Measurements from ENCODE around the gene PPA2.
A peak's percentile ranks its signal among the peaks of the same experiment; 100 is the strongest.

PPA2 gene

DNA sequence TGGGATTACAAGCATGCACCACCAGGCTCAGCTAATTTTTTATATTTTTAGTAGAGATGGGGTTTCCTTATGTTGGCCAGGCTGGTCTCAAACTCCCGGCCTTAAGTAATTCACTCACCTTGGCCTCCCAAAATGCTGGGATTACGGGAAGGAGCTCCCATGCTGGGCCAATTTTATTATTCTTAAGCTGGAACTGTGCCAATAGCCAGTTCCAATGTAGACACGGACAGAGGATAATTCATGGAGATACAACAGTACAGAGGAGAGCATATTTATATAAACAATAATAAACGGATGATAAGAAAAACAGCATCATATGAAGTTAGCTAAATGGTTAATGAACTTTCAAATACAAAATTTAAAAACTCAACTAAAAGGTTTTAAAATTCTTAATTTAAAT, 87.8 kb downstream of the PPA2 start:
- DNase-seq, result peak; percentile 19

DNA sequence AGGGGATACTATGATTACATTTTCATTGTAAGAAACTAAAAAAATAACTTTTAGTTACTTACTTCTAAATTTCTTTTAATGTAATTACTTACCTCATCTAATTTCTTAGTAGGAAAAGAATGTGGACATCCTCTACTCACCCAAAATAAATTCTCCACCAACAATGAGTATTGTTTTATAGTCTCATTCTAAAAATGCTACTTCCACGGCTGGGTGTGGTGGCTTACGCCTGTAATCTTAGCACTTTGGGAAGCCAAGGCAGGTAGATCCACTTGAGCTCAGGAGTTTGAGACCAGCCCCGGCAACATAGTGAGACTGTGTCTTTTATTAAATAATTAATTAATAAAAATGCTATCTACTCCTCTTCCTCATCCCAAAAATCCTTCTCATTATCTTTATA, 99.8 kb downstream of the PPA2 start:
- DNase-seq, result no peak

DNA sequence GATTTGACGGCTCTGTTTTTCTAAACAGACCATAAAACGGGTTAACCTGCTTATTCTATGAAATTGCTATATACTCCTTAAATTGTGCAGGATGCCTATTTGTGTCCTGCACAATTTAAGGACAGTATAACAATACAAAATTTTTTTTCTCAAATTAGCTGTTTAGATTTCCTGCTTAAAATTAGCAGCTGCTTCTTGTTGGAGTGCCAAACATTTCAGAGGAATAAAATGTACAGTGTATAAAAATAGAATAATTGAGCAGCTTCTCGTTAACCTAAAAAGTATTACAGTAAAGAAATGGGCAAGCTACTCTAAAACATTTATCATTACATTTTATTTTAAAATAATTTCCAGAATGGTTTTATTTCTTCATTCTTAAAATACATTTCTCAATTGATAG, 100.5 kb downstream of the PPA2 start:
- DNase-seq, result no peak

DNA sequence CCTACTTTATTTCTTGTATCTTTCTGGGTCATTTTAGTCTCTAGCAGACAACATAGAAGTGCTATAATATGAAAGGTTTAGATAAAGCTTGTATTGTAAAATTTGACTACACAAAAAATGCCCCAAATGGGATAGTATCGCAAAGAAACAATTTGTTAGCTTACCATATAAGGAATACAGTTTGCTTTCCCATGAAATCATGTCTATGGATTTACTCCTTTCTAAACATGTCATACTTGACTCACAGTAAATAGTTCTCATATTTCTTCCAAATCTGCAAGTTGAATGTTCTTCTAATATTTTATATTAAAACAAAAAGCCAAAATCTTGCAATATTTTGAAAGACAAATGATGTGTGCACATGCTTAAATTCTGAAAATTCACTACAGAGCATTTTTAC, 103.9 kb downstream of the PPA2 start:
- DNase-seq, result no peak

DNA sequence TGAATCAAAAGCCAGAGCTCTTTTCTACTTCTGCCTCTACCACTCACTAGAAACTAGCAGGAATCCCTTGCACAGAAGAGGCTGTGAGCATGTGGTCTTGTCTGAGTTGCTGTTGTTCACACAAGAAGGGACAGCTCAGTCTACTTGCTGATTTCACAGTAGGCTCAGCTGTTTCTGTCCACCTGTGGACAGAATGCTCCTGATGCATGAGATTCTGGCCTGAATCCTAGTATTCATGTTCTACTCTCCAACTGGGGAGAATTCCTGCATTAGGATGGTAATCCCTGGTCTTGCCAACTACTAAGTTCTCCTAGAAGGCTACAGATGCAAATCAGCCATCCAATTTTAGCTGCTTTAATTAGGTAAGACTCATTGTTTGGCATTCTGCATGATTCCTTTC, 112.8 kb downstream of the PPA2 start:
- DNase-seq, result no peak

DNA sequence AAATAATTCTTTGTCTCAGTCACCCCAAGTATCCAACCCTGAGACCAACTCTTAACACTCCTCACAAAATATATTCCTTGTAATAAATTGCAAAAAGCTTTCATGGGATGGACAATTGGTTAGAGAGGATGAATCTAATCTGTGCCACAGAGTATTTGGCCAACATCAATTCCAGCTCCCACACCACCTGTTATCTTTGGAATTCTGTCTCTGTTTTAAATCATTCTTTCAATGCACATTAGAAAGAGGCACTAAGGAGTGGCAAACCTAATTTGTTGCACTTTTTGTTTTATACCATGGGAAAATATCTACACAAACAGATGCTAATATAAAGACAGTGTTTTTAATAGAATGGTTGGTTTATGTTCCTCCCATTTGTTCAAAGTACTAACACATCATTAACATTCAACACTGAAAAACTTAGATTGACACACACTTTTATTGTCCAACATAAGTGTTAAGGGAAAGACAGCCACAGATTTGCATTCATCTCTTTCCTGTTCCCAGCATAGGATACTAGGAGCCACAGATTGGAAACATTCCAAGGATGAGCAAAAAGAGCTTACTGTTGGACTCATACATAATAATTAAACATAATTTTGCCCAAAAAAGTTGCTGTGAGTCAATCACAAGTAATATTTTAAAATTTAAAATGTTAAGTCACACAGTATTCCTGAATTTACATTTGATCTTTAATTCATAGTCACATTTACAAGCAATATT, 116.4 kb downstream of the PPA2 start:
- DNase-seq, result no peak

DNA sequence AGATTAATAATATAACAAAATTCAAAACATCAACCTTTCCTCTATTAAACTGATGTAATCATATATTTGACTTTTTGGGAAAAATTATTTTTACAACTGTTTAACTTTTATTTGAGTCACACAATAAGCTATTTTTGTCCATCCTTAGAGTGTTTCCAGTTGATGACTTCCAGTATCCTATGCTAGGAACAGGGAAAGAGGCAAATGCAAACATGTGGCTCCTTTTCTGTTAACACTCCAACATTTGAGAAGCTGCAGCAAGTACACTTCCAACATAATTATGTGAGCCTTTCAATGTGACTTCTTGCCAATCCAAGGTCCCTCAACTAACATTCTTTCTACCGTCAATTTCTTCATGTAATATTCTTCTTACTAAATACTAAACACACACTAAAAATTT, 117.7 kb downstream of the PPA2 start:
- no peak for DNase-seq

DNA sequence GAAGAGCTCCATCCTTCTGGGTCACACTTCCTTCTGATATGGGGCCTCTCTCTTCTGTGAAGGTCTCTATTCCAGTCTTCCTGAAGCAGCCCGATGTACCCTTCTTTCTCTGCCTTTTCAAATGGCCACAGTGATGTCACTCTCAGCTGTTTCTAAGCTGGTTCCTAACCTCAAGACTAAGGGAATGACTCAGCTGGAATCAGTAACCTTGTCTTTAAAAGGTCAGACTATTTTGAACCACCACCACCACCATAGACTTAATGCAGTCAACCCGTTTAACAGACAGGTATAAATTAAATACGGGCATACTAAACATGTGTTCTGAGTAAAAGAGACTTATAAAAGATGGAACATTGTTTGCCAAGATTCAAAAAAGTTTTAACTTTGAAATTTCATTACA, 121.0 kb downstream of the PPA2 start:
- DNase-seq, result no peak

DNA sequence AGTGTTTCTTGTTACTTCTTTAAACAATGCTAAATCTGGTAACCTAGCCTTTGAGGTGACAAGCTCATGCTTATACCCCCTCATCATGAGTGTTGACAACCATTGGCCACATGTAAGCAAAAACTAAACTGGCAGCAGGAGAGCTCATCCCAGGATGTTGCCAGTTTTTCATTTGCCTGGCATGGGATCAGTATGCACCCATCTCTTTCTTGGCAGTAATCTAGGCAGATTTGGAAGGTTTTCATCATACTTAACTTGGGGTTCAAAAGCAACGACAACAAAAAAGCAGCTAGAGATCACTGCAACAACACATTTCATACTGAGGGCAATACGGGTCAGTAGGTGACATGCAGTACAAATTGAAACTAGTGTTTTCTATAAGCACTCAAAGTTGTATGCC, 122.0 kb downstream of the PPA2 start:
- DNase-seq, result no peak

DNA sequence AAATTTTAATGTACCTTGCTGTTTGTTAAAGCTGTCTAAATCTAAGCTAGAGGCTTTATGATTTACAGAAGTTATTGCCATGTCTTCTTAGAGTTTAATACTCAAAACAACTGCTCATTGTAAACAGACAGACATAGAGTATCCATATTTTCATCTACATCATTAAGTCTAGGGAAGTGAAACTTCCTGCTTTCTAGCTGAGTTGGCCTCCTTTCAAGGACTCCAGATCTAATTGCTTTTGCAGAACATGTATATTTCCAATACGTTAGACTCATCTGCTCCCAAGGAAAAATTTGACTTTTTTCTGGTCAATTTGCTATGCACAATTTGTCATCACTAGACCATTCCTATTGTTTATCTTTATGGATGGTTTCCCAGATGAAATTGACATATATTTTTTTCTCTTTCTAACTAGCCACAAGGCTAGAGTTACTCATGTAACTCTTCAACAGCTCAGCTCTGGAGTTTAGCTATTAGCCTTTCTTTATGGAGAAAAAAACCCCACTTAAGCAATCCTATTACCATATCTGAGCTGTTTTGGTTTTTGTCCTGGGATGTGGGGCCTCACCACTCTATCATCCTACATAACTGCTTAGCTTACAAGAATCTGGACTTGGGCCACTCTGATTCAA, 122.9 kb downstream of the PPA2 start:
- no peak for DNase-seq

DNA sequence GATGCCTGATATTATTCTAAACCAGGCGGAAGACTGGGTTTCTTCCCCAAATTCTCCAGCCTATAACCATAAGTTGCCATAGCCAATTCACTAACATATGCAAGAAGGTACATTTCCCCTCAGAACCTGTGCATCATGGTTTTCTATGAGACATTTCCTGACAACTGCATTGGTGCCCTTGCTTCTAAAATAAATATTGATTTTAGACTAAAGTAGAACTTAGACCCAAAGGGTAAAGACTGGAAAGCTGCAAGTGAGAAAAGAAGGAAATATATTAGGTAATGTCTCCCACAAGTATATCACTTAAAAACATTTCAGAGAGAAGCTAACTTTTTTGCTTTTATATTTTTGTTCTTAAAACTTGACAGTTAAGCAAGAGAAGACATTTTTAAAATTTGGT, 125.1 kb downstream of the PPA2 start:
- no peak for DNase-seq

DNA sequence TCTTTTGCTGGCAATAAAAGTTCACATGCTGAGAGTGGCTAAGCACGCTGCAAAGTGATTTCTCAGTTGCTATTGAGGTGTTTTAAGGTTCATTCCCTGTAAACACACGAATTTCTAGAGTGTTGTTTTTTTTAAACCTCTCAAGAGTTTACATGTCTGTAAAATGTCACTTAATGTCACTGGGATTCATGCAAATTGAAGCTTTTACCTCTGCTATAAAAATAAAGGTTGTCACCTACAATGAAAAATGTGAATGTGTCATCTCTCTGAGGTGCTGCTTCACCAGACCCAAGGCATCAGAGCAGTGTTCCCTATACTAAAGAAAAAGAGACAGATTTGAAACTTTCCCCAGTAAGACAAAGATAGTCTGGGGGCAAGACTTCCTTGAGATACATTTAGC, 127.0 kb downstream of the PPA2 start:
- no peak for DNase-seq

DNA sequence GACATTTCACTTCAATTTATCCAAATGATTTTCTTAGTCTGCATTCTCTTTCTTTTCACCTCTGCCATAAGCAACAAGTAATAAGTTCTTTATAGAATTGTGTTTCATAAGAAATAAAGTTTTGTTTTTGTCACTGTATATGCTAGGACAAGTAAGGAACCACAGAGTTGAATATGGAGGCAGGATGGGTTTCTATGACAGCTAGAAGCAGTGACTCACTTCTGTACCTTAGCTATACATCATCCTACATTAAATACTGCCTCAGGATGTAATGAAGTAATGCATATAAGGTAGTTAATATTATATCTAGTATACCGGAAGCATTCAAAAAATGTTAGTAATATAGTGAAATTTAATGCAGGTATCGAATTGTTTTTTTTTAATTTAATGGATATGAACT, 128.0 kb downstream of the PPA2 start:
- no peak for DNase-seq

DNA sequence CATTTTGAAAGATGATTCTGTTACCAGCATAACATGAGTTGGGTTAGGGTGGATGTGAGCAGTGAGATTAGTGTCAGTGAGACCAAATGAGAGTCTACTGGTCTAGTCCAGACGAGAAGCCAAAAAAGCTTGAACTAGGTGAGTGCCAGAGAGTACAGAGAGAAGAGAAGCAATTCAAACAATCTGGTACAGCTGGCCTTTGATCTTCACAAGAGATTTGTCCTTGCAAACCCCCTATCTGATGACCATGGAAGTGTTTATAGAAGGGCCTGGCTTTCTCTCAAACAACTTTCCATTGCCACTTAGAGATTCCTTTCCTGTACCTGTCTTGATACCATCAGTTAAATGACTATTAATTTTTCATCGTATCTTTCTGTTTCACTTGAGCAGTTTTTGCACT, 128.5 kb downstream of the PPA2 start:
- DNase-seq, result no peak

DNA sequence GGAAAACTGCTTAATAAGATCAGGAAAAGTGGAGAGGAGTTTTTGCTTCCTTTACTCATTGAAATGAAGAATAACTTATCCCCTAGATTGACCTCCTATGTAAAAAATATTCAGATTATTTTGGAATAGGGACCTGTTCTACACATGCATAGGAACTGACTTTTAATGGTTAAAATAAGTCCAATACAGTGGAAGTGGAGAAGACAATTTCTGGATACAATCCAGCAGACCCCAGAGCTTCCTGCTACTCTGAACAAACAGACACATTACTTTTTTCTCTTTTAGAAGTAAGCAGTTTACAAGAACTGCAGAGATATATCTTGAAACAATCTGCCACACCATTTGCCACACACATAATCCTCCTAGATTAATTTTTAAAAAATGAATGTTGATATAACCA, 129.7 kb downstream of the PPA2 start:
- no peak for DNase-seq

DNA sequence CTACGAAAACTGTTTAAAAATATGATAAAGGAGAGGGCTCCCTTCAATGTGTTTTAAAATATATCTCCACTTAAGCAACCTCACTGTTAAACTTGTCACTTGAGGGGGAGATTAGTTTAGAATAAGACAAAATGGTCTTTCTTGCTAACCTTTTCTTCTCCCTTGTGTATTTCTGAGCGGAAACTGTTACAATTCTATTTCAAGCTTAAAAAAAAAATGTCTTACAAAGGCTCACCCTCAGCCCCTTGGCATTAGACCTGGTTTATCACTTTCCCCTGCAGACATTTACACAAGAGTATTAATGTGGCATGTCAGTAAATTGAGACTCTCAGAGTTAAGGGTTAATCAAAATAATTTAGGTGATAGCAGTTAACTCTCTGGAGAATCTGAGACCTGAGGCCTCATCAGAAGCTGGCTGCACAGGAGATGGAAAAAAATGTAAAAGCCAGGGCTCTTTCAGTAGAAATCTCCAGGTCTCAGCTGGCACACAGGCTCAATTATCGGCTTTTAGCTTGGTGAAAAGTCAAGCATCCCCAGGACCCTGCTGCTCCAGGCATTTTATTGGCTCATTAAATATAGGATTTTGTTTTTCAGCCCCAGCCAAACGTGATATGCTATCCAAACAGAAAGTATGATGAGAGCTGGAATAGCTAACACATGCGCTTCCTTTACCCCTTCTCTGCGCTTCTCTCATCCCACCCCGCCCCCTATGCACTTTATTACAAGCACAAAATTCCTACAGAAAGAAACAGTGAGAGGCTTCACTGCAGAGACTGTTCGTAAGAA, 130.5 kb downstream of the PPA2 start:
- no peak for DNase-seq

DNA sequence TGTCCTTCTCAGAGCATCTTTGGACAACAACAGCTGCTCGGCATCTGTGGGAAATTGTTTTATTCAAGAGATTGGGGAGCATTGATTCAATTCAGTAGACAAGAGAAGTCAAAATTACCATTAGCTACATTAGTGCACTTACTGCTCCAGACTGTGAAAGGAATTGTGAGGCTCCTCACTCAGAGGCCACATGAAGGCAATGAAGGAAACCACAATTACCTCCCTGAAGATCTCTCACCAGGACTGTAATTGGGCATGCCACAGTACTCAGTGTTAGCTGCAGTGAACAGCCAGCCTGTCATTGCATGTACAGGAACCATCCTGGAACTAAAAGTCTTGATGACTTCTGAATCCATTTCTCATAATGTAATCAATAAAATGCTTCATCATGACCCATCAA, 144.8 kb downstream of the PPA2 start:
- no peak for DNase-seq

DNA sequence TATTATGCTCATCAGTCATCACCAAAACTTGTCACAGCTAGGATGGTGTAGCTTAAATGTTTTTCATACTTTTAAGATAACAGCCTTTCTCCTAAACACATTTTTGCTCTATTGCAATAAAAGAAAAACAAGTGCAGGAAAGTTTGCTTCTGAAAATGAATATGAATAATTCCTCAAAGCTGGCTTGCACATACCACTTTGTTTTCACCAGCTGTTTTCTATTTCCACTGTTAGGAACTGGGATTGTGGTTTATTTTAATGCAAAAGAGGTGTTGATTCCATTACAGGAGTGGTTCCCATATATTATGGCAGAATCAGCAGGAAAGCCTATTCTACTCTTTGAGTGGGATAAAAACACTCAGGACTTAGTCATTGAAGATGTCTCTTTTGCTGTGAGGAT, 145.9 kb downstream of the PPA2 start:
- DNase-seq, result no peak

DNA sequence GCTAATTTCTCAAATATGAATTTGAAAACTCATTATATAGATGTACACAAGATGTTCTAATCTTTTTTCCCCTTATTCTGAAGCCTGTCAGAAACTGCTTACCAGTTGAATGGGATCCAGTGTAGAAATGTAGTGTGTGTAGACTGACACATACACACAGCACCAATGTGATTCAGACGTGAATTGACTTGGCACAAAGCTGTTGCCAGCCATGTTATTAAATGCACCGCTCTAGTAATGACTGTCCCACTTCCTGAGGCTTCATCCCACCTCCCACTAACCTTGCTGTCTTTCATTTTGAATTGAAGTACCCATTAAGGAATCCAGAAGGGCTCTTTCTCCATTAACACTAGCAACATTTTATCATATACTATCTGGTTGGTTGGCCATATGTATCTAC, 146.6 kb downstream of the PPA2 start:
- DNase-seq, result no peak
